DMS153 treated with DMSO at 0.1 percent for 48 hours (cell line): ENCODE measurements around the gene PSMB1.
"Not testable (repeated sequence)": the region's sequence is repeated elsewhere in the genome, so short reads cannot be mapped to it uniquely, and the experiment has no call there.

Experiments used
- DNase-seq: peaks from one replicate; lab custom pipeline; 2025; ENCODE audit not compliant: unreplicated experiment; lab: John Stamatoyannopoulos, UW

Gene PSMB1

DNA sequence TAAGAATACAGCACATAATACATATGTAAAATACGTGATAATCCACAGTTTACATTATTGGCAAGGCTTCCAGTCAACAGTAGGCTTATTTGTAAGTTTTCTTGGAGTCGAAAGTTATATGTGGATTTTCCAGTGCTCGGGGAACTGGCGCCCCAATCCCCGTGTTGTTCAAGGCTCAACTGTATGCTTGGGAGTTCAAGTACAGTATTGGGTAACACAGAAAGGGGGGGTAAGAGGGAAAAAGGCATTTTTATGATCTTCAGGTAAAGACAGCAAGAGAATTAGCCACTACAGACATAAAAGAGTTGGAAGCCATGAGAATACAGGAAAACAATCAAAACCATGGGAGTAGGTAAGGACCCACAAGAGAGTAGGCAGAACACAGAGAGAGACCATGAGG, 16.4 kb downstream of the PSMB1 start:
- no peak for DNase-seq

DNA sequence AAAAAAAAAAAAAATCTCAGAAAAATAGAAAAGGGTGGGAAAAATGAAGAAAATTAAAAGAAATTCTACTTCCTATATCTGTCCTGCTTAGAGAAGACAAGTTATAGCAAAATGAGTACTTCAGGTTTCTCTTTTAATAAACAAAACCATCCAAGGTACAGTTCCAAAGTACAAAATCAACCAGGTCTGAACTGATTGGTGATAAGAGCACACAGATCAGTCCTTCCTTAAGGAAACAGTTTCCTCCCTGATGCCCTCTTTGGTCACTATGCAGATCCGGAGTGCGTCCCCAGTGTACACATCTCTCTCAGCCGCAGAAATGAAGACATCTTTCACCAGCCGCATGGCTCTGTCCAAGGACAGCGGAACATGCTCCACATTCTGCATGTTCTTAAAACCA, 18.1 kb downstream of the PSMB1 start:
- no peak for DNase-seq

DNA sequence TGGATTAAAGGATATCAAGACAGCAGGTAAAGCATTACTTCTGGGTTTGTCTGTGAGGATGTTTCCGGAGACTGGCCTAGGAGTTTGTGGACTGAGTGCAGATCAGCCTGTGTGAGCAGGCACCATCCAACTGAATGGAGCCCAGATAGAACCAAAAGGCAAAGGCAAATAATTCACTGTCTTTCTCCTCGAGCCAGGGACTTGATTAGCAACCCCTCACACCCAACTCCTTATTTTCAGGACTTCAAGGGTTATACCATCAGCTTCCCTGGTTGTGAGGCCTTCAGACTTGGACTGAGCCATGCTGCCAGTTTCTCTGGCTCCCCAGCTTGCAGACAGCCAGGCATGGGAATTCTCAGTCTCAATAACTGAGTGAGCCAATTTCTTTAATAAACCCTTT, 19.3 kb downstream of the PSMB1 start:
- DNase-seq = no peak

DNA sequence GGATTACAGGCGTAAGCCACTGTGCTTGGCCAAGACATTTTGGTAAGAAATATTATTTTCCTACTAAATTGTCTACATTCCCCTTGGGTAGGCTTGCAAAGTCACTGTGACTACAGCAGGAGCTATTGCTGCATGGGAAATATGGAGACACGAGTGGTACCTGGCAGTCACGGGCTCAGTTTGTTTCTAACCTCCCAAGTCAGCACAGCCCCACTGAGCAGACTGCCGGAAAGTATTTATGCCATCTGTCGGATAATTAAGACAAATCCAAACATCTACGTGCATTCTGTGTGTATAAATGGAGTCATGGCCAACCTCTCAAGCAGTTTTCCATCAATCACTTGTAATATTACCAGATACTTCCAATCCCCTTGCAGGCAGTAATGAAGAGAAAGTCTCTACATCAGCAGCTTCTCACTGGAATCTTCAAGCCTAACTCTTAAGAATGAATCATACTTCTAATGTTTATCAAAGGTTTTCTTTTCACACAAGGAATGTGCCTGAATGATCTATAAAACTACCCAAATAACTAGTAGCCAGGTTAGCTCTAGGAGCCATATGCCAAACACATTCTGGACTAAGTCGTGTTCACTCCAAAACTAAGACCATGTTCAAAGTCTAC, 20.1 kb downstream of the PSMB1 start:
- DNase-seq = no peak

DNA sequence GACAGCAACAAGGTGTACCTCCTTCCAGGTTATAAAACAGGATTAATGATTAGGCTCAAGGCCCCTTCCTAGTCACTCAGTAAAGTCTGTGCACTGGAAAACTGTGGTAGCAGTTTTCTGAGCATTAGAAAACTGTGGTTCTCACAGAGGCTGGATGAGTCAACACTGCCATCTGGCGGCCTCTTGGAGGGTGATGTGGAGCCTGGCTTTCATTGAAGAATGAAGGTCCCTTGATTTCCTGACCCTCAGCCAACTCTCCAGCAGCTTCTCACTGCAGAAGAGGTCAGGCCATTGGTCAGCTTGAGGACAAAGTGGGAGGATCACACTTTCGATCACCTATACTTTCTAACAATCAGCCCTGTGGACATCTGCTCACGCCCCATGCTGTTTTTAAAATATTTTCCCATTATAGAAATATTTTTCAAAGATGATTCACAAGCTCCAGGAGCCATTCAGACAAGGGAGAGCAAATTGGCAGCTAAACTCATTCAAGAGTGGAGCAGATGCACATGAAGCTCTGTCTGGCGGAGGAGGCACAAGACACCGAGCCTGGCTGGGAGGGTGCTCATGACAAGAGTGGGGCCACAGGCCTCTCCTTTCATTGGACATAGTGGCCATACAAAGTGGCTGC, 23.2 kb downstream of the PSMB1 start:
- peak; percentile 71 for DNase-seq

DNA sequence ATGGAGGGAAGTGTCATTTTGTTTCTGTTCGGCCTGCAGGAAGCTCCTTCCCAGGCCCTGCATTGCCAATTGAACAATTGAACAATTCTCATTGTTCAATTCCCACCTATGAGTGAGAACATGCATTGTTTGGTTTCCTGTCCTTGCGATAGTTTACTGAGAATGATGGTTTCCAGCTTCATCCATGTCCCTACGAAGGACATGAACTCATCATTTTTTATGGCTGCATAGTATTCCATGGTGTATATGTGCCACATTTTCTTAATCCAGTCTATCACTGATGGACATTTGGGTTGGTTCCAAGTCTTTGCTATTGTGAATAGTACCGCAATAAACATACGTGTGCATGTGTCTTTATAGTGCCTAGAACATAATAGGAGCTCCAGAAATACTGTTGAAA, 25.1 kb downstream of the PSMB1 start:
- DNase-seq = not testable (repeated sequence)

DNA sequence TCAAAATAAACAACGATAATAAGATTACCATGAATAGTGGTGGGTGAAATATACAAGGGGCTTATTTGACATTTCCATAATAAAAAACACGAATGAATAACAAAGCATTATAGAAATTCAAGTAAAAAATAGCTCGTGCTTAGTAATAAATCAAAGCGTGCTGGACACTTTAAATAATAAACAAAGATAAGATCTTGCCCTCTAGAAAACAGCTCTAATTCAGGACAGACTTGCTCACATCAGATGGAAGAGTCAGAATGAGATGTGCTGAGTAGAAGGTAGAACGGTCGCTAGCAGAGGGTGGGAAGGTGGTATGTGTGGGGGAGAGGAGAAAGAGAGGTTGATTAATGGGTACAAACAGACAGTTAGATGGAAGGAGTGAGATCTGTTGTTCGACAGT, 27.3 kb downstream of the PSMB1 start:
- no peak for DNase-seq

DNA sequence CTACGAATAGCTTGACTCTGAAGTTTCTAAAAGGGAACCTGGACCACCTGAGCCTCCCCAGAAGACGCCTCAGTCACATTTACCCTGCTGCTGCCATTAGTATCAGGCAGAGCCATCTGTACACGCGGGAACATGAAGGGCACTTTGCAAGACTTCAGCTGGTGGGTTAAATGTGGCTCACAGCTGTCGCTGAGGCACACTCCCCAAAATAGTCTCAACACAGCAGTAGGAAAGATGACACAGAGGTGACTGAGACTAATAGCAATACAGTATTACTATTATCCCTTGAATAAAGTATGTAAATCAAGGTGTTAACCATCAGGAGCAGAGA, 29.0 kb downstream of the PSMB1 start:
- DNase-seq = no peak

DNA sequence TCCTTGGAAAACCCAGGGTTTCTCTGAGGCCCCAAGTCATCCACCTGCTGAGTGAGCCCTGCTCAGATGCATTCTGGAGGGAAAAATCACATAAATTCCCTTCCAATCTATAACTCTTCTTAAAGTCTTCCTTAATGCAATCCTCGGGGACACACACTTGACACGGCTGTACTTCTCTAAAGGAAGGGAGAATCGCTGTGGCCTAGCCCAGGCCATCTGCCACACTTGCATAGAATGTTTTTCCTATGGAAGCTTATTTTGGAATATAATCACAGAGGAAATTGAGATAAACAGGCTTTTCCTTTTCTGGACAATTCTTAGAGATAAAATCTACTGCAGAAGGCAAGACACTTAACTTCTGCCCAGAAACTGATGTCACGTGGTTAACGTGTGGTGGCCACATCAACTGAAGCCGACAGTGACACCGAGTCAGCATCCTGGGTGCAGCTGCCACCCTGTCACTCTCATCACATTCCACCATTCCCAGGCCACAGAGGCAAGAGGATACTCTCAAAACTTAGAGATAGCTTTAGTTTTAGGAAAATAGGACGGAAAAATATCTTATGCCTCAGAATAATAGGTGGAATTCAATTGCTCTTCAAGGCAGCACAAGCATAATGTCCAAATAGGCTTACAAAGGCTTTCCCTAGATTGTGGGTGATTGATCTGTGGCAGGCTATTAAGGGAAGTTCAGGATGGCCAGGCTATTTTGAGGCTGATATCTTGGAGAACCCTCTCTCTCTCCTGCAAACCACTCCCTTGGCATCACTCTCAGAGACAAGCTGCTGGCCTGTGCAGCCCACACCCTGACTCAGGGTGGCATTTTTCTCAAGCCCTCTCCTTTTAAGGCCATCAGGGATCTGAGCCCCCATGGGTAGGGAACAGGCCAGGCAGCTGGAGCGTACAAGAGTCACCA, 29.6 kb downstream of the PSMB1 start:
- no peak for DNase-seq

DNA sequence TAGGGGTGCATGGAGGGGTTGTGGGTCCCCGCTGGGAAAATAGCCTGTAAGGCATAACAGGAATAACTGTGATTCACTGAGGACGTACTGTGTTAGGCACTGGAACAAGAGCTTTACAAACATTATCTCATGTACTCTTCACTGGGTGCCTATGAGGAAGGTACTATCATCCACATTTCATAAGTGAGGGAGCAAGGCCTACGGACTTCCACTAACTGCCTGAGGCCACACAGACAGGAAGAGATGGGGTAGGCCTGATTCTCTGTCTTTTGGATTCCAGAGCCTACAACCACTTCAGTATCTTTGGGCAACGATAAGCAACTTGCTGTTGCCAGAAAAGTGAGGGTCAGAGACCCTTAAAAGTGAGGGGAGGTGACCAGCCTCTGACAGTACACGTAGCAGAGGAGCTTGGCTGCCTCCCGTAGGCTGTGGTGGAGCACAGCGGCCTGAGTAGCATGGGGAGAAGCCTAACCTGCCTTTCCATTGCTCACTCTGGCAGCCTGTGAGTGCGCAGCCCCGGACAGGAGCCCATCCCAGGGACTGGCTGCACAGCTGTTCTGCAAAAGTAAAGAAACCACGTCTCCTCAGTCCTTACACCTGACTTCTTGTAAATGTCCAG, 30.4 kb downstream of the PSMB1 start:
- peak; percentile 19 for DNase-seq

DNA sequence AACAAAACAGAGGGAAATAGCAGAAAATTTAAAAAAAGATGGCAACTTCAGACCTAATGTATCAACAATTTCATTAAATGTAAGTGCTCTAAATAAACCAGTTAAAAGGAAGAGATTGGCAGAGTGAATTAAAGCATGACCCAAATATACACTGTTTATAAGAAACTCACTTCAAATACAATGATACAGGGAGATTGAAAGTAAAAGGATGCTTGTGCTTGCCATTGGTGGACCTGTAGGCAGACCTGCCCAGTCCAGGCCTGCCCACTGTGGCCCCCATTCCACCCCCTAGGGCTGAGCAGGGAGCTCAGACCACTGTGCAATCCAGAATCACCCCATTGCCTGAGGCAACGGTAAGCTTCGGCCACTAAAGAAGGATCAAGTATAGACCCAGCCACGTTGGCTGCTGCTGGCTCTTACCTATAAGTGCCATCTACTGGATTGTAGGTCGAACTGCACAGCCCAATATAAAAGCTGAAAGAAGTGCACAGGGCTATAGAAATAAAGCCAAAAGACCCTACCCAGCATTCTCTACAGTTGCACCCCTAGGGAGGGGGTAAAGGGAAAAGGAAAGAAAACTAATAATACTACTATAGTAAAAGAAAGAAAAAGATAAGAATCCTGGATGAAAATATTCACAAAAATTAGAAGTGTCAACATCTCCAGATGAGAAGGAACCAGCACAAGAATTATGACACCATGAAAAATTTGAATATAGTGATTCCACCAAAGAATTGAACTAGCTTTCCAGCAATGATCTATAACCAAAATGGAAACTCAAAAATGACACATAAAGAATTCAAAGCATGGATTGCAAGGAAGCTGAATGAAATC, 36.1 kb downstream of the PSMB1 start:
- DNase-seq = peak; percentile 89

DNA sequence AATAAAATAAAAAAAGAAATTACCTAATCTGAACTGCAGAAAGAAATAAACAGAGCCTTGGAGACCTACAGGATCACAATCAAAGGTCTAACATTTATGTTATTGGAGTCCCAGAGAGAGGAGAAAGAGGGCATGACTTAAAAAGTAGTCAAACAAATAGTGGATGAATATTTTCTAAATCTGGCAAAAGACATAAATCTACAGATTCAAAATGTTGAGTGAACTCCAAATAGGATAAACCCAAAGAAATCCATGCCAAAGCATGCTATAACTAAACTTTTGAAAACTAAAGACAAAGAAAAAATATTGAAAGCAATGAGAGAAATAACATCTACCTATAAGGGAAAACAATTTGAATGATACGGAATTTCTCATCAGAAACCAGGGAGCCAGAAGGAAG, 38.2 kb downstream of the PSMB1 start:
- no peak for DNase-seq

DNA sequence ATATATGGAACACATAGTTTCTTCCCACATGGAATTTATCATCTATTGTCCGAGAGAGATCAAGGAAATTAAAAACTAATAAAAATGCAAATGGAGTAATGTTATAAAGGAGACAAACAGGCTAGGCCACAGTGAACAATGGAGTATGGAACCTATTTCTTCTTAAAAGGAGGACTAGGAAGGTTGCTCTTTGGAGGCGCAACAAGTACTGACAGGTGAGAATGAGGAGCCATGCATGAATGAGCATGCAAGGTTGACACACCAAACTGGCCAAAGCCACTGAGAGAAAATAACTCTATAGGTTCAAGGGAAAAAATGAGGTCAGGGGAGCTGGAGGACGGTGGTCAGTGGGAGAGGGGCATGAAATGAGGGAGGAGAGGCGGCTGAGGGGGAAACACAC, 40.9 kb downstream of the PSMB1 start:
- DNase-seq = no peak

DNA sequence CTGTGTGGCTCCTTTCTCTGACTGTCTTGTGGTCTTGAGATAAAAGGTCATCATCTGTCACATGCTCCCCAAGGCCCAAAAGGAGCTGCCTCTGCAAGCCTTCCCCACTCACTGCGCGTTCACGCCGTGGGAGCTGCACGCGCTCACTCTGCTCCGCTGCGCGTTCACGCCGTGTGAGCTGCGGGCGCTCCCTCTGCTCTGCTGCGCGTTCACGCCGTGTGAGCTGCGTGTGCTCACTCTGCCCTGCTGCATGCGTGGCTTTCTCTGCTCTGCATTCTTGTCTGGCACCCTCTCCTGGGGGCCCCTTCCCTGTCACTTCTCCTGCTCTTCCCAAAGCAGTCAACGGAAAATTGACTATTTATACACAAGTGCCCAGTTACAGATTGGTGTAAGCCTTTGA, 42.5 kb downstream of the PSMB1 start:
- no peak for DNase-seq

DNA sequence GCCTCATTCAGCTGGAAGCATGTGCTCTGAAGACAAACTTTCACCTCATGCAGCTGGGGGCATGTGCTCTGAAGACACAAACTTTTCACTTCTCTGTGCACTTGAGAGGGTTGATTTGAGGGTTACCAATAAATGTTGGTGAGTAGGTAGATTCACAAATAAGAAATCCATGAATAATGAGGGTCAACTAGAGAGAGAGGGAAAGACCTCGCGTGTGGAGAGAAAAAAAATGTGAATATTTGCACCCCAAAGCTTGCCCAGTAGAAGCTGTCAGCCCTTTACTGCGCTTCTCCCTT, 43.4 kb downstream of the PSMB1 start:
- DNase-seq = no peak

DNA sequence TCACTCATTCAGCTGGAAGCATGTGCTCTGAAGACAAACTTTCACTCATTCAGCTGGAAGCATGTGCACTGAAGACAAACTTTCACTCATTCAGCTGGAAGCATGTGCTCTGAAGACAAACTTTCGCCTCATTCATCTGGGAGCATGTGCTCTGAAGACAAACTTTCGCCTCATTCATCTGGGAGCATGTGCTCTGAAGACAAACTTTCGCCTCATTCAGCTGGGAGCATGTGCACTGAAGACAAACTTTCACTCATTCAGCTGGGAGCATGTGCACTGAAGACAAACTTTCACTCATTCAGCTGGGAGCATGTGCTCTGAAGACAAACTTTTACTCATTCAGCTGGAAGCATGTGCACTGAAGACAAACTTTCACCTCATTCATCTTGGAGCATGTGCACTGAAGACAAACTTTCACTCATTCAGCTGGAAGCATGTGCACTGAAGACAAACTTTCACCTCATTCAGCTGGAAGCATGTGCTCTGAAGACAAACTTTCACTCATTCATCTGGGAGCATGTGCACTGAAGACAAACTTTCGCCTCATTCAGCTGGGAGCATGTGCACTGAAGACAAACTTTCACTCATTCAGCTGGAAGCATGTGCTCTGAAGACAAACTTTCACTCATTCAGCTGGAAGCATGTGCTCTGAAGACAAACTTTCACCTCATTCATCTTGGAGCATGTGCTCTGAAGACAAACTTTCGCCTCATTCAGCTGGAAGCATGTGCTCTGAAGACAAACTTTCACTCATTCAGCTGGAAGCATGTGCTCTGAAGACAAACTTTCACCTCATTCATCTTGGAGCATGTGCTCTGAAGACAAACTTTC, 44.0 kb downstream of the PSMB1 start:
- not testable (repeated sequence) for DNase-seq

DNA sequence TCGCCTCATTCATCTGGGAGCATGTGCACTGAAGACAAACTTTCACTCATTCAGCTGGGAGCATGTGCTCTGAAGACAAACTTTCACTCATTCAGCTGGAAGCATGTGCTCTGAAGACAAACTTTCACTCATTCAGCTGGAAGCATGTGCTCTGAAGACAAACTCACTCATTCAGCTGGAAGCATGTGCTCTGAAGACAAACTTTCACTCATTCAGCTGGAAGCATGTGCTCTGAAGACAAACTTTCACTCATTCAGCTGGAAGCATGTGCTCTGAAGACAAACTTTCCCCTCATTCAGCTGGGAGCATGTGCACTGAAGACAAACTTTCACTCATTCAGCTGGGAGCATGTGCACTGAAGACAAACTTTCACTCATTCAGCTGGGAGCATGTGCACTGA, 44.8 kb downstream of the PSMB1 start:
- DNase-seq = not testable (repeated sequence)

DNA sequence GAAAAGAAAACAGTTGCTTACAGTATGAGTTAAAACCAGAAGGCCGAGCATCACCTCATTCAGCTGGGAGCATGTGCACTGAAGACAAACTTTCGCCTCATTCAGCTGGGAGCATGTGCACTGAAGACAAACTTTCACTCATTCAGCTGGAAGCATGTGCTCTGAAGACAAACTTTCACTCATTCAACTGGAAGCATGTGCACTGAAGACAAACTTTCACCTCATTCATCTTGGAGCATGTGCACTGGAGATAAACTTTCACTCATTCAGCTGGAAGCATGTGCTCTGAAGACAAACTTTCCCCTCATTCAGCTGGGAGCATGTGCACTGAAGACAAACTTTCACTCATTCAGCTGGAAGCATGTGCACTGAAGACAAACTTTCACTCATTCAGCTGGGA, 45.4 kb downstream of the PSMB1 start:
- DNase-seq = not testable (repeated sequence)

DNA sequence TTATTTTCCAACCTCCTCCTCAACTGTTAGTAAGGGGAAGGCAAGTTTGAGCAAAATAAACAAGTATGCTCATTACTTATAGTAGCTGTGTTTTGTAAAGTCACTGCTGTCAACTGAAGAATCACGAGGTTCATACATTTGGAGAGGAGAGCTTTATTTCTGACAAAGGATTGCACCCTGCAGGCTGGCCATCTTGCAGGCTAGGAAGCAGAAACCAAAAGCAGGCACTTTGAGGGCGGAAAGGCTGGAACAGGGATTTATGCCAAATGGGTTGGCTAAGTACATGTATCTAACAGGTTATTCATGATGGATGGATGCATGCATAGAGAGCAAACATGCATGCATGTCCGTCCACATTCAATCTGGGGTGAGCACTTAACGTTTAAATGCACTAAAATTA, 46.7 kb downstream of the PSMB1 start:
- no peak for DNase-seq

DNA sequence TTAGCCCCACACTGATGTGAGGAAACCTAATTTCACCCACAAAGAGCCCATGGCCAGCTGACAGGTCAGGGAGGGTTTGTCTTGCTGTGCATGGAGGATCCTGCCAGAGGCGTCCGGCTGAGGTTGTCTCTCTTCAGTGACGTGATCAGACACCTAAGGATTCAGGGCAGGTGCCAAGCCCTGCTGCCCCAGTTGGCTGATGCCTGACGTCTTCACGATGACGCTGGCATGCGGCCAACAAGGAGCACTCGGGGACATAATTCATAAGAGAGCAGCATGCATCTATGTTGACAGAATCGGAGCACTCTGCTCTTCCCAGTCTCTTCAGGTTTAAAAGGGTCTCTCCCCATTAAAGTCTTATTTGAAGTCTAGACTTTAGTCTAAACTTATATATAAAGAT, 47.8 kb downstream of the PSMB1 start:
- no peak for DNase-seq
